Smooth muscle cell (in vitro differentiated cells): ENCODE measurements around the gene USP40. TPM values are rescaled to one million over a fixed set of nuclear protein-coding genes. Genes with fewer than 3 reads are reported as not detected.

Experiments used
- DNase-seq: peaks from one replicate; lab custom pipeline; 2025; ENCODE audit not compliant: unreplicated experiment; lab: John Stamatoyannopoulos, UW
- H2AFZ ChIP-seq: fragments of 200-600 bp; sonication (generic); 2 replicates; pipeline ENCODE4 v1.6.0; 2016; ENCODE audit warnings: antibody characterized with exemption, low read depth, mild to moderate bottlenecking
- H3F3A ChIP-seq: fragments of 200-600 bp; sonication (generic); 2 replicates; pipeline ENCODE4 v1.6.0; 2017; ENCODE audit warnings: antibody characterized with exemption, low read depth
- H3K27ac ChIP-seq: fragments of 200-600 bp; sonication (generic); 2 replicates; pipeline ENCODE4 v1.5.1; 2016; ENCODE audit warnings: low read depth, mild to moderate bottlenecking
- H3K27me3 ChIP-seq: fragments of 200-600 bp; sonication (generic); 2 replicates; pipeline ENCODE4 v1.6.1; 2016; ENCODE audit warnings: low read depth, mild to moderate bottlenecking
- H3K36me3 ChIP-seq: fragments of 200-600 bp; sonication (generic); 2 replicates; pipeline ENCODE4 v1.5.1; 2016; ENCODE audit warnings: low read depth
- H3K4me1 ChIP-seq: fragments of 200-600 bp; sonication (generic); 2 replicates; pipeline ENCODE4 v1.5.1; 2016; ENCODE audit warnings: low read depth
- H3K4me2 ChIP-seq: fragments of 200-600 bp; sonication (generic); 2 replicates; pipeline ENCODE4 v1.6.0; 2016; ENCODE audit warnings: mild to moderate bottlenecking
- H3K4me3 ChIP-seq: fragments of 200-600 bp; sonication (generic); 2 replicates; pipeline ENCODE4 v1.5.1; 2016; ENCODE audit warnings: mild to moderate bottlenecking
- H3K79me2 ChIP-seq: fragments of 200-600 bp; sonication (generic); 2 replicates; pipeline ENCODE4 v1.6.0; 2016; ENCODE audit warnings: low read depth, mild to moderate bottlenecking
- H3K9ac ChIP-seq: fragments of 200-600 bp; sonication (generic); 2 replicates; pipeline ENCODE4 v1.6.0; 2016; ENCODE audit warnings: low read depth
- H3K9me3 ChIP-seq: fragments of 200-600 bp; sonication (generic); replicated peaks from 2 replicates; pipeline ENCODE4 v1.5.1; 2016; ENCODE audit warnings: low read depth
- H4K20me1 ChIP-seq: fragments of 200-600 bp; sonication (generic); 2 replicates; pipeline ENCODE4 v1.6.0; 2016; ENCODE audit warnings: low read depth
- CTCF ChIP-seq: fragments of 200-600 bp; sonication (generic); IDR thresholded peaks from 2 replicates; pipeline ENCODE4 v1.5.1; 2017; ENCODE audit warnings: borderline replicate concordance, mild to moderate bottlenecking, antibody characterized with exemption; ENCODE audit not compliant: insufficient read depth, poor library complexity, severe bottlenecking
- WGBS: methylation state at CpG from one replicate; pipeline ENCODE4 v1.1.7; 2016; ENCODE audit warnings: low lambda C conversion rate; 5-methylcytosine and 5-hydroxymethylcytosine counted together
- polyA plus RNA-seq: library from polyadenylated mRNA; unstranded; fragments of >200 nt; fragmentation: Nextera tagmentation; extraction: Ambion mirVana; gene quantifications from 2 replicates; pipeline ENCODE4 v1.2.1, GENCODE V29; 2016
- total RNA-seq: library from RNA; depleted of rRNA; stranded (reverse); fragments of >200 nt; gene quantifications from 2 replicates; pipeline ENCODE4 v1.2.3, GENCODE V29; 2014

The USP40 gene
- total and polyA plus RNA-seq, 2 experiments from 2014 or later = 9.4 to 23.6 TPM

- no peak for DNase-seq
- no peaks in the 10 kb centered on the region for H3F3A ChIP-seq
- no peak overlapping the region for H2AFZ ChIP-seq
- no peaks in the 10 kb centered on the region for H3K36me3 ChIP-seq
- no peaks in the 10 kb centered on the region for H3K9me3 ChIP-seq
- no peak overlapping the region for H3K4me2 ChIP-seq
- no peaks in the 10 kb centered on the region for H3K4me1 ChIP-seq
- no peak overlapping the region for H3K9ac ChIP-seq
- H3K79me2 ChIP-seq = no peaks in the 10 kb centered on the region
- no peak overlapping the region for H3K27ac ChIP-seq
- no peak for TF ChIP-seq CTCF
- 93% methylated on average over 20 of the region's 21 CpGs for WGBS
- no peaks in the 10 kb centered on the region for H3K27me3 ChIP-seq
- no peak overlapping the region for H3K4me3 ChIP-seq
- no peaks in the 10 kb centered on the region for H4K20me1 ChIP-seq
Measured at GRCh38 chr2:233480490-233481202, 85.9 kb downstream of the USP40 start.

- DNase-seq = no peak
- H3K27me3 ChIP-seq = no peaks in the 10 kb centered on the region
- H3K4me2 ChIP-seq = no peak overlapping the region
- TF ChIP-seq CTCF = no peak
- H3K79me2 ChIP-seq = no peaks in the 10 kb centered on the region
- no peak overlapping the region for H3K27ac ChIP-seq
- no peak overlapping the region for H3K4me3 ChIP-seq
- H3K9me3 ChIP-seq = no peaks in the 10 kb centered on the region
- WGBS = 95% methylated on average over 27 of the region's 27 CpGs
- H3K9ac ChIP-seq = no peak overlapping the region
- H4K20me1 ChIP-seq = no peaks in the 10 kb centered on the region
- no peaks in the 10 kb centered on the region for H3K36me3 ChIP-seq
- no peaks in the 10 kb centered on the region for H3F3A ChIP-seq
- H2AFZ ChIP-seq = no peak overlapping the region
- H3K4me1 ChIP-seq = no peaks in the 10 kb centered on the region
Measured at GRCh38 chr2:233479616-233480489, 86.7 kb downstream of the USP40 start.

- Histone ChIP-seq H3K27ac (no peak overlapping the region), H3K79me2 (no peaks in the 10 kb centered on the region), H4K20me1 (no peaks in the 10 kb centered on the region), H3K4me3 (no peak overlapping the region), H3K36me3 (no peaks in the 10 kb centered on the region), H3K9me3 (no peaks in the 10 kb centered on the region), H3K4me2 (no peak overlapping the region), H3K4me1 (no peaks in the 10 kb centered on the region), H2AFZ (no peak overlapping the region), H3F3A (no peaks in the 10 kb centered on the region), H3K27me3 (no peaks in the 10 kb centered on the region), H3K9ac (no peak overlapping the region)
- no peak for TF ChIP-seq CTCF
- no peak for DNase-seq
- 97% methylated on average over 29 of the region's 29 CpGs for WGBS
Measured at GRCh38 chr2:233477548-233478433, 88.8 kb downstream of the USP40 start.
